GM18498 (cell line): Measurements from ENCODE around the gene TBX18.

Experiments used
- ATAC-seq: cut with Tn5 transposase; IDR thresholded peaks from one replicate; pipeline ENCODE4 v1.9.1; 2021; ENCODE audit warnings: mild to moderate bottlenecking, moderate library complexity; ENCODE audit not compliant: unreplicated experiment

TBX18 gene

GRCh38 chr6:84675651-84676050 lies 88.7 kb downstream of the TBX18 start:
- ATAC-seq = no peak

GRCh38 chr6:84674395-84674794 lies 90.0 kb downstream of the TBX18 start:
- ATAC-seq = no peak

DNA sequence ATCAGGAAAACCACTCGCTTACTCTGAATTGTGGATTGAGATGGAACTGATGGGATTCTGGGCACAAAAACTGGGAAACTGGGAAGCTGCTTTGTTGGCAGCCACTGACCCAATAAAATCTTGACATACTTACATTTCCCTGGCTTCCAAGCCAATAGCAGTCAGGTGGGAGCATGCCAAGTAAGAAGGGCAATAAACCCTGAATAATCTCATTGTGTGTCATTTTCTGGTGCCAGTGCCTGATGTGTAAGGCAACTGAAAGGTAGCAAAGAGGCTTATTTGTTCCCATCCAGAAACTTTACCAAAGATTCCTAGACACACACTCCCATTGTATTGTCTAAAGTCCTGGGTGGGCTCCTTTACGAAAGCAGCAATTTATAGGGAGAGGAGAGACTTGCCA lies 93.2 kb downstream of the TBX18 start:
- no peak for ATAC-seq

DNA sequence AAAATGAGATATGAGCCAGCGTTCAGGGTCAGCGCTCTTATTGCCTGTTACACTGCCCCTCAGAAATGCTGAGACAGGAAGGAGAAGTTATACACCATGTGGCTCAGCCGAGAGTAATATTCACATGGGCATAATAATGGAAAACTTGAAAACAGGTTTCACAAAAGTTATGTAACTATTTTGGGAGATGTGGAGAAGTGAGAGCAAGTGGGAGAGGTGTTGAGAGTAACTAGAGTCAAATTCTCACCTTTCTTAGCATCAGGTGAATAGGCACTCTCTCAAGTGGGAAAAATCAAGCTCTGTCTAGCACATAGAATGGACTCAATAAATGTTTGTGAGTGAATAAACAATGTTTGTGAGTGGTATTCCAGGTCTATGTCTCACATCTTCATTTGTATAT lies 94.5 kb downstream of the TBX18 start:
- ATAC-seq = no peak

- ATAC-seq = no peak
Observed at GRCh38 chr6:84667252-84668213, 96.9 kb downstream of the TBX18 start.

GRCh38 chr6:84665401-84665800 lies 99.0 kb downstream of the TBX18 start:
- no peak for ATAC-seq

DNA sequence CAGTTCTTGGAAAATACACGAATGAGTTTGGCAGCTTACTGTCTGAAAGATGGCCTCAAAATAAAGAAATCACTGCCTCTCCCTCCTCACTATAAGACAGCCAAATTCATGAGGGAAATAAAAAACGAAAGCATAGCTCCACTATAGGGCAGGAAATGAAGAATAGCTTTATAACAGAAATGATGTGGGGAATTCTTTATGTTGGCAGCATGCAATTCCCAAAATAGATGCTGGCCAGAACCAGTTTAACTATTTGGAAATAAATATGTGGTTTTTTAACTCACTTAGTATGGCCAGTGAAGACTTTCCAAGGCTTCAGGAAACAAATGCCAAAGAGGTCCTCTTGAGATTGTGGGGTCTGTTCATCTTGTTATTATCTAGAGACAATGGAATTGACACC lies 100.5 kb downstream of the TBX18 start:
- no peak for ATAC-seq

DNA sequence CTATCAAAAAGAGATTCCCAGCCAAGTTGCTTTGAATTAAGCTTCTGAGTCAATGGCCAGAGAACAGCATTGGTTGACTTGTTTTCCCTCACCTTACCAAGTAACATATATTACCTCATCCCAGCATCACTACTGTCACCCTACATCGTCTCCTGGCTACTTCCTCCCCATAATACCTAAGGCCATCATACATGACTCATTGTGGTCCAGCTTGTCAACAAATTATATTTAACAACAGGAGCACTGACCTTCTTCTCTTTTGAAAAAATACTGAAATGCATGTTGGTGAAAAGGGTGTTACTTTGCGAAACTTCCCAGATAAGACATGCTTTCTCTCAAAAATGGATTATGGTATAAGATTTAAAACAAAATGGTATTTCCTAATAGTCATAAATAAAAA lies 106.9 kb downstream of the TBX18 start:
- ATAC-seq = no peak

DNA sequence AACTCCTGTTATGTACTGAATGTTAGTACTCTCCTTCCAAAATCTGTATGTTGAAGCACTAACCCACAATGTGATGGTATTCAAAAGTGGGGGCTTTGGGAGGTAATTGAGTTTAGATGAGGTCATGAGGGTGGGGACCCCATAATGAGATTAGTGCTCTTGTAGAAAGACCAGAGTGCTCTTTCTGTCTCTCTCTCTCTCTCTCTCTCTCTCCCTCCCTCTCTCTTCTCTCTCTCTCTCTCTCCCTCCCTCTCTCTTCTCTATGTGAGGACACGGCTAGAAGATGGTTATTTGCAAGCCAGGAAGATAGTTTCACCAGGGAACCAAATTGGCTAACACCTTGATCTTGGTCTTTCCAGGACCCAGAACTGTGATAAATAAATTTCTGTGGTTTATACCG lies 107.4 kb downstream of the TBX18 start:
- ATAC-seq = no peak

DNA sequence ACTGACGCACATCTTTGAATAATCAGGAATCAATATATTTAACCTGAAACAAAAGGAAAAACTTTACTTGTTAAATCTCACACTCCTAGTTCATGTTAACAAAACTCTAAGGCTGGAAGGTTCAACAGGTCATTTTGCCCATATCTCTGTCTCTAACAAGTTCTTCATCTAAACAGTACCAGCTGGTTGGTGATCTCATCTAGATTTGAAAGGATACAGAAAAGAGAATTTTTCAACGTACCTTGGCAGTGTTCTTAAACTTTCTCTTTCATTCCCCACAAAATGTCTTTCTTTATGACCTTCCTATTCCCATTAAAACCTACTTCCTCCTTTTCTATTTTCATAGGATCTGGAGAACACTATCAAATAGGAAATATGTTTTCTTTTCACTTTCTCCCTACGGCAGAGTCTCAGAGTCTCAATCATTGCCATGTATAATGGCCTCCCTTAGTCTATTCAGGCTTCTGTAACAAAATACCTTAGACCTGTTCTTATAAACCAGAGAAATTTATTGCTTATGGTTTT lies 111.3 kb downstream of the TBX18 start:
- ATAC-seq = no peak

- no peak for ATAC-seq
Observed at GRCh38 chr6:84652356-84653026, 111.9 kb downstream of the TBX18 start.

DNA sequence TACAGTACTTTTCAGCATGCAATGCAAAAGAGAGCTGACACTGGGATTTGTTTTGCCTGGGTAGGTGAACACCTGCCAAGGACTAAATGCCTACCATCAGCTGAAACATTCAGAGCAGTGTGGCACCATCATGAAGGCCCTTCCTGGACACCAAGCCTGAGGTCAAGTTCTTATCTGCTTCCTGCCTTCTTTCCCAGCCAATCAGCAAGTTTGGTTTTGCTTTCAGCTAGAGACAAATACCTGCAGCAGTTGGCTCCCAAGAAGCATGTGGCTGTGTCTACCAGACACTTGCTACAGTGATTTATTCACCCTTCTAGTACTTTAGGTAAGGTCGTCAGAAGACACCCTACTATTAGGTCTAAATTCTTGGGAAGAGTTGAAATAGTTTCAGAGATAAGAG lies 112.8 kb downstream of the TBX18 start:
- ATAC-seq = no peak

GRCh38 chr6:84648444-84648843 lies 116.0 kb downstream of the TBX18 start:
- no peak for ATAC-seq

DNA sequence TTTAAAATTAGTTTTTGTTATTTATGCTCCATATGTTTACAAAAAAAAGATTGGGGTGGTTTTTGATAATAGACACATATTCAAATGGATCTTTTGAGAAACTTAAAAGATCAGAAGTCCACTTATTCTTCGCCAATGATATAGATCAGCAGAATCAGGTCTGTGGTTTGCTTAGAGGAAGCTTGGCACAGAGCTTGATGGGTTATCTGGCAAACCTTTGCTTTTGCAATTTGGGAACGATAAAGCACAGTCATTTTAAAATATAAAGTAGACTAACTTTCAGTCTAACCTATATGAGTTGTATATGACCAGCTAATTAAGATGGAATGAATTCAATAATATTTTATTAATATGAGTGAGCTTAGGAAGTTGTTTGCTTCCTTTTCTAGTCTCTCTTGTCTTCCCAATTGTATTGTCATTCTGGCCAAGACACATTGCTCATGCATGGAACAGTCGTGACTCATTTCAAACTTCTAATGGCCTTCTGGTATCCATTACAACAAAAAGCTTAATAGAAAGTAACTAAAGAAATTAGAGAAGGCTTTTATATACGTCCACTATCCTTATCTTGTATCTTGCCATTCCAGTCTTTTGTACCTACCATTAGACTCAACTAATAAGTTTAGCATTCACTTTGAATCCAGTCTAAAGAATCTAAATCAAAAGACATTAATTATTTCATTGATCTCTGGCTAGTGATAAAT lies 118.7 kb downstream of the TBX18 start:
- ATAC-seq = no peak

DNA sequence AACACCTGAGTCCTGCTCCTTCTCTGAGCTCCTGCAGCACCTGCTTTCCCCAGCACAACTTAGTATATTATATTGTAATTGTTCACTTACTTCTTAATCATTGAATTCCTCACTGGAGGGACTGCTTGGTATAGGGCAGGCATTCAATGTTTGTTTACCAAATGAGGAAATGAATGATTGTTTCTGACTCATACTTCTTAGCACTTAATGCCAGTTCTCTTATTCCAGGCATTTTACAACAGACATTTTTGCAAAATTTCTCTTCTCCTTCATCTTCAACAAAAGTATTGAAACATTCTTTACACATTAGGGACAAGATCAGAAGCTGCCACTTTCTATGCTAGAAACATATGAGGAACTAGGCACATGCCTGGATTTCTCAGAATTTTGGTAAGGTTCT lies 119.4 kb downstream of the TBX18 start:
- ATAC-seq = no peak

- ATAC-seq = no peak
Observed at GRCh38 chr6:84643778-84644177, 120.6 kb downstream of the TBX18 start.

DNA sequence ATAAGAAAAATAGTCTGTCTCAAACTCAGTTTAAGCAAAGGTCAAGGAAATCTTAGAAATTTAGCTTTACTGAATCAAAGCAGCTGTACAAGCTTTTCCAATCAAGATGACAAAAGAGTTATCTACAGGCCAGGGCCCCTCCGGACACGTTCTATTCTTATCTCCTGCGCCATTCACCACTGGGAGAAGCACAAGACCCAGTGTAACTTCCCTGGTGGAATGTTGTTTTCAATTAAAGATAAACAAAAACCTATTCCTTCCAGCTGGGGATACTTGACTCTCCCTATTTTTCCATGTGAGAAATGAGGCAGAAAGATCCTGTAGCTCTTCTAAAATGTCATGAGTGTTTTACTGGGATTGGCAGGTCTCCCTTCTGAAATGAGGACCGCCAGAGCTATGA lies 123.3 kb downstream of the TBX18 start:
- ATAC-seq = no peak

DNA sequence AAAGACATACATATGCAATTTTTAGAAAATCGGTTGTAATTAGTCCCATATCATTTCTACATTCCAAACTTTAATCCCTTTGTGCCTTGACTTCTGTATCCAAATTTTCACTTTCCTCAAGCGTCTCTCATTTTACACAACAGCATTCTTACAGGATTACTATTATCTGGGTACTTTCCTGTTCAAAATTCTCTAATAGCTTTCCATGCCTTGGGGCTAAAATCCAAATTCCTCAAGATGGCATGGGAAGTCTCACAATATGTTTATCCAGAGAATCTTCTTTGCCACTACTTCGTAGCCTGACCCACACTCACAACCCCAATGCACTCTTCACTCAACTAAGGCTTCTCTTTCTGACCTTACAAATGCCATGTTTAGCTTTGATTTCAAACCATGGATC lies 125.0 kb downstream of the TBX18 start:
- no peak for ATAC-seq

GRCh38 chr6:84638286-84638685 lies 126.1 kb downstream of the TBX18 start:
- no peak for ATAC-seq
